HG03060 (cell line): ENCODE data around the gene BAD.
A peak's percentile ranks its signal among the peaks of the same experiment; 100 is the strongest.

Source experiments
- ATAC-seq: cut with Tn5 transposase; IDR thresholded peaks from one replicate; pipeline ENCODE4 v1.9.1; 2021; ENCODE audit warnings: low read depth, moderate number of reproducible peaks; ENCODE audit not compliant: unreplicated experiment

BAD gene

DNA sequence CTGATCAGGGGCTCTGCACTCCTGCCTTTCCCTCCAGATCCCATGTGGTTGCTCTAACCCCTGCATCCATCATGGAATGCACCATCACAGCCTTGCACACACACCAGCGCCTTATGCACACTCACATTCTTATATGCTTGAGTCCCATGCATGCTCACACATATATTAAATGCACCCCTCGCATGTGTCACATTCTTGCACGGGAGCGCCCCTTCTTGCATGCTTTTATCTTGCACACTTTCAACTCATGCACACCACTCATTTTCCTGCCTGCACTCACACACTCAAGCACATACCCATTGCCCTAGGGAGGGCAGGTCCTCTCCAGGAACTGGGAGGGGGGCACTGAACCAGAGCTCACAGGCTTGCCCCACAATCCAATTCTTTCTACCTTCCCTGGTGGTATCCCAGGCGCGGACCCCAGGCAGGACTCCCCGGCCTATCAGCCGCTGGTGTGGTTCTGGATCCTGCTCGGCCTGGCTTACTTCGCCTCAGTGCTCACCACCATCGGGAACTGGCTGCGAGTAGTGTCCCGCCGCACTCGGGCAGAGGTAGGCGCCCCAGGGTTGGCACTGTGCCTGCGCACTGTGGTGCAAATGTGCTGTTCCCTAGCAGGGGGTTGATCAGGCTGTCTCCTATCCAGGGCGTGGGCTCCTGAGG lies 13.4 kb upstream of the BAD start:
- no peak for ATAC-seq

DNA sequence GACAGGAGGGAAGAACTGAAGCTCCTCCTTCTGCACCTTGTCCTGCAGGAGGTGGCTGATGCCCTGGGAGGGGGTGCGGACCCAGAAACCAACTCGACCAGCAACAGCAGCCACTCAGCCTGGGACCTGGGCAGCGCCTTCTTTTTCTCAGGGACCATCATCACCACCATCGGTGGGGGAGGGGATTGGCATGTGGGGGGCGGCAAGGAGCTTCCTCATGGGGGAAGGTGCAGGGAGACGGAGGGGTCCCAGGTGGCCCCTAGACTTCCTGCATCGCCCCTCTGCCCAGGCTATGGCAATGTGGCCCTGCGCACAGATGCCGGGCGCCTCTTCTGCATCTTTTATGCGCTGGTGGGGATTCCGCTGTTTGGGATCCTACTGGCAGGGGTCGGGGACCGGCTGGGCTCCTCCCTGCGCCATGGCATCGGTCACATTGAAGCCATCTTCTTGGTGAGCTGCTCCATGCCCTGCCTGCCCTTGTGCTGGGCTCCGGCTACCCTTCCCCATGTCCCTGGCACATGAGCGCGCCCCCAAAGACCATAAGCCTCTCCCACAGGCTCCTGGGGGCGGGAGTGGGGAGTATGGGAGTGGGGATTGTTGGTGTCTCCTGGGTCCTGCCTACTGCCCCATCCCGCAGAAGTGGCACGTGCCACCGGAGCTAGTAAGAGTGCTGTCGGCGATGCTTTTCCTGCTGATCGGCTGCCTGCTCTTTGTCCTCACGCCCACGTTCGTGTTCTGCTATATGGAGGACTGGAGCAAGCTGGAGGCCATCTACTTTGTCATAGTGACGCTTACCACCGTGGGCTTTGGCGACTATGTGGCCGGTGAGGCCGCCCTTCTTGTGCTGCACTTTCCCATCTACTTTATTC lies 12.6 kb upstream of the BAD start:
- ATAC-seq, result no peak

DNA sequence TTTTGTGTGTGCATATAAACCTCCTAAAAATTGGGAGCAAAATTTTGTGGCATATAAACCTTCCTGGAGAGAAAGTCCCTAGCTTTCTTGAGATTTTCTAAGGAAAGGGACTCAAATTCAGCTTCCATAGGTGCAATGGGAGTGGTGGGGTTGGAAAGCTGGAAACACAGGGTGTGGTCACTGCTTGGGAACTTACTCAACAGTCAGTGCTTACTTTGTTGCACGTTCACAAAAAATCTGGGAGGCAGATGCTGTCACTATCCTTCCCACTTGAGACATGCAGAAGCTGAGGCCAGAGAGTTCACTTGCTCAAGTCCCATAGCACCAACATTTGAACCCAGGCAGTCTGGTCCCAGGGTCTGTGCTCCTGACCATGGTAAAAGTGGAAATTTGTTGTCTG lies 11.8 kb upstream of the BAD start:
- ATAC-seq, result no peak

DNA sequence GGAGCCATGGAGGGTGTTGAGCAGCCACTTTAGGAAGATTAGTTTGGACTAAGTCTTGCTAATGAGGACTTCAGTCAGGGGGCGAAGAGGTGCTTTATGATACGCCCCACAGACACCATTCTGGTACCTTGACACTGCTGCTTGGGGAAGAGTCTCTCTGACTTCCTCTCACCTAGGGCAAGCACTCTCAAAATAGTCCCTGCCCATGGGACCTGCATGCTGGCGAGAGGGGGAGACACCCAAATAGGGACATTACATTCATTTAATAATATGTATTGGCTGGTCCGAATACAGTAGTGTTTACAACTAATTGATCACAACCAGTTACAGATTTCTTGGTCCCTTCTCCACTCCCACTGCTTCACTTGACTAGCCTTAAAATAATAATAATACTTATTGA lies 11.3 kb upstream of the BAD start:
- no peak for ATAC-seq

DNA sequence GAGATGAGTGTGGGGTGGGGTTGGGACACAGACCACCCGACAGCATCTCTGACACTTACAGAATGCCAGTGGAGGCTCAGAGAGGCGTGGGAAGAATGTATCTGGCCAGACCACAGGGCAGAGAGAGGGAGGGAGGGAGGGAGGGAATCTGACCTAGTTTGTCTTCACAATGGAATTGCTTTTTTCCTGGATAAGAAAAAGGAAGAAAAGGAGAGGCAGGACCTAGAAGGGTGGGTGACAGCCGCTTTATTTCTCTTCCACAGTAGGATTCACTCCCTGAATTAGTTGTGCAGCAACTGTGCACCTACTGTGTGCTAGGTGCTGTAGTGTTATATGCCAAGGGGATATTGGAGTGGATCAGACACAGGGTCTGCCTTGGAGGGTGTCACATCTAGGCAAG lies 10.3 kb upstream of the BAD start:
- ATAC-seq, result no peak

DNA sequence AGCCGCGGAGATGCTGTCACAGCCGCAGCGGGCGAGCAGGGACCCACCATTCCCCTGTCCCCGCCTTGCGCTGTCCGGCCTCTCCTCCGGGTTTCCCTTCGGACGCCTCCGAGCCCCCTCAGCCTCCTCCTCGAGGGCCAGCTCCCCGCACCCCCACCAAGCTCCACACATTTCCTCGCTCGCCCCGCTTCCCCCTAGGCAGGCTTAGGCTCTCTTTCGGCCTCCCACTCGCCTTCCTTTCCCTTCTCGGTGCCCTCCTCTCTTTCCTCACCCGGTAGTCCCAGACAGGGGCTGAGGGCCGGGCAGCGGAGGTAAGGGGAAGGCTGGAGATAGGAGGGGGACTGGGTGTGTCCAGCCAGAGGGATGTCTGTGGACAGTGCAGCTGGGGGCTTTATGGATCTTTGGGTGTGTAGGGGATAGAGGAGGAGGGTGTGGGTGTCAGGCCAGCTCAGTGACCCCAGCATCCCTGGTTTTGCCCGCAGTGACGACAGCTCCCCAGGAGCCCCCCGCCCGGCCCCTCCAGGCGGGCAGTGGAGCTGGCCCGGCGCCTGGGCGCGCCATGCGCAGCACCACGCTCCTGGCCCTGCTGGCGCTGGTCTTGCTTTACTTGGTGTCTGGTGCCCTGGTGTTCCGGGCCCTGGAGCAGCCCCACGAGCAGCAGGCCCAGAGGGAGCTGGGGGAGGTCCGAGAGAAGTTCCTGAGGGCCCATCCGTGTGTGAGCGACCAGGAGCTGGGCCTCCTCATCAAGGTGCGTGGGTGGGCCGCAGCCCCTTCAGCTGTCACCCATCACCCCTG lies 8.2 kb upstream of the BAD start:
- no peak for ATAC-seq

DNA sequence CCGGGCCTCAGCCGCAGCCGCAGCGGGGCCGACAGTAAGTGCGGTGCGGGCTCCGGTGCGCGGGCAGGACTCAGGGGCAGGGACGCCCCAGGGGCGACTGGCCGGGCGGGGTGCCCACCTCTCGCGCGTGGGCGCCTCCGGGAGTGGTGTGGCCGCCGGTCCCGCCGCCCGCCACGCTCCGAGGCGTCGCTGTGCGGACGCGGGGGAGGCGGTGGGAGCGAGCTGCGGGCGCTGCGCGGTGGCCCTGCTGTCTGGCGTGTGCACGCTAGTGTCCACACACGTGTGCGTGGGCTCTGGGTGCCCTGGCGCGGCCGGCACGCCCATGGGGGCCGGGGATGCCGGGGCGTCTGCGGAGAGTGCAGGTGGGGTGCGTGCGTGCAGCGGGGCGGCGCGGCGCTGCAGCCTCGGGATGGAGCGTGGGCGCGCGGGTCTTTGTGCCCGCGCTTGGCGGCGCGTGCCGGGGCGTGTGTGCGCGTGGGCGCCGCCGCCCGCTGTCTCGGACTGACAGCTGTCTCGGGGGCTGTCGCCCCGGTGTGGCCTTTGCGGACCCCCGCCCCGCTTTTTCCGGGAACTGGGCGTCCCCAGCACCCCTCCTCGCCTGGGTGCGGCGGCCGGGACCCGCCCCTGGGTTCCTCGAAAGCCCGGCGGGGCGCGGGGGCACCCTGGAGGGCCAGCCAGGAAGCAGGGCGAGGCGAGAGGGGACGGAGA lies 7.4 kb upstream of the BAD start:
- ATAC-seq, result no peak

DNA sequence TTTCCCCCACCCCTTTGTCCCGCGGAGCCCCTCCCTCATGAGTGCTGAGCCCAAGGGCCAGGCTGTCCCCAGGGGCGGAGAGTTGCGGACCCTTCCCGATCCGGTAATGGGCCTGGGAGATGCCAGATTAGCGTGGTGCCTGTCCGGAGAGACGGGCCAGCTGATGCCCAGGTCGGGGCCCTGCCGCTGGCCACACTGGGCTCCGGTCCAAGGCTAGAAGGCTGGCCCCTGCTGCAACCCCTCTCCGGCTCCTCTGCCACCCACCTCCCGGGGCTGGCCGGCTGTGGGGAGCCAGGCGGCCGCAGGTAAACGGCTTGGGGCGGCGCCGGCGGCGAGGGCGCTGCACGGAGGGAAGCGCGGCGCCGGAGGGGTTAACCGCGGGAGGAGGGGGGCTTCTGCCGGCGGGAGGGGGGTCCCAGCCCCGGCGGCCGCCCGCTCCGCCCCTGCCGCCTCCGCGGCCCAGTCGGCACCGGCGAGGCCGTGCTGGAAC lies 6.8 kb upstream of the BAD start, which contains the start of gene KCNK4:
KCNK4 (plus strand) TSS at position 41 of the 490 bp plus-strand sequence. CDS start 1,717 bp downstream, outside the sequence.
- ATAC-seq, result no peak

DNA sequence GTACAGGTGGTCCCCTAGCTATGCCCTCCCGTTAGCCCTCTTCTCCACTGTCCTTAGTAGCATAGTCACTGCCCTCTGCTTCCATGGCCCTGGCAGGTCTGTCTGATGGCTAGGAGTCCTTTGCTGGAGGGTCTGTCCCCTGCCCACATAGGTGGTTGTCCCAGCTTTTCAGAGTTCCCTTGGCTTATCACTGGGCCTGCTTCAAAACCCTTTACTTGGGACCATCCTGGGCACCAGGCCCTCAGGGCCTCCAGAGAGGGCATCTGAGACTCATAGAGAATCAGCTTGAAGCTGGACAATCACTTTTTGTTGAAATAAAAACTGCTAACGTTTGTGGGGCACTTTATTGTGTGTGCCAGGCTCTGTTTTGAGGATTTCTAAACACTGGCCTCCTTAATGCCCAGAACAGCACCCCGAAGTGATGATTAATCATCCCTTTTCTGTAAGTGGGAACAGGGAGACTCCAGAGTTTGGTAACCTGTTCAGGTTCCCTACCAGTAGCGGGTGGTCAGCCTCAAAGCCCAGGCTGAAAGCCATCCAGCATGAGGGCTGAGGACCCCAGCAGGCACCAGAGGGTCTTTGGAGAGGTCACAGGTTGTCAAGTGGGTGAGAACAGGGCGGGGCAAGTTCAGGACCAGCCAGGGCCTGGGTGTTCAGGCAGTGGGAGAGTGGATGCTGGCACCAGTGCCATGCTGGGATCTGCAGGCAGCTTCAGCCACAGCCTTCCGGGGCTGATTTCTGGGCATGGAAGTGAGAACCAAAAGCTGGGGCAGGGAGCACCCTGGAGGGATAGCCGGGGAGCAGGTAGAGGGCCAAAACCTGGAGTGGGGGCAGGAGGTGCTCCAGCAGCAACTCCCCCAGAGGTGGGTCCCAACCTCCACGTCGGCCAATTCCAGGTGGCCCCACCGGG lies 6.1 kb upstream of the BAD start:
- no peak for ATAC-seq

DNA sequence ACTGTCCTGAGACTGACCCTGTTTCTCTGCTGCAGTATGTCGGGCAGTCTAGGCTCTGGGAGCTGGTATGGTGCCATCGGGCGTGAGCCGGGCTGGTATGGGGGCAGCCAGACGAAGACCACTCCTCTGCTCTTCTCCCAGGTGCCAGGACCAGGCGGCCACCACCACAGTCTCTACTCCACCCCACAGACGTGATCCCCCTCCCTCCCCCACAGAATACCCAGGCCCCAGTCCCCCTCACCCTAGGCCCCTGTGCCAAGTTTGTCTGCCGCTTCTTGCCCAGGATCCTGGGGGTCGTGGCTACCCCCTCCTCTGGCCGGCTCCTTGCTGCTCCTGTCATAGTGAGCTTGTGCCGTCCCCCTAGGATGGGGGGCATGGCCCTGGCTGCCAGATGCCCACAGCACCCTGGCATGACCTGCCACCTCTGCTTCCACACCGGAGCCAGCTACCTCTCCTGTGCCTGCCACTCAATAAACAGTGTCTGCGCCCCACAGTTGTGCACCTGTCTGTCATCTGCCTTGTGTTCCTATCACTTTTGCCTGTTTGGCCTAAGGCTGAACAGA lies 4.6 kb upstream of the BAD start:
- no peak for ATAC-seq

DNA sequence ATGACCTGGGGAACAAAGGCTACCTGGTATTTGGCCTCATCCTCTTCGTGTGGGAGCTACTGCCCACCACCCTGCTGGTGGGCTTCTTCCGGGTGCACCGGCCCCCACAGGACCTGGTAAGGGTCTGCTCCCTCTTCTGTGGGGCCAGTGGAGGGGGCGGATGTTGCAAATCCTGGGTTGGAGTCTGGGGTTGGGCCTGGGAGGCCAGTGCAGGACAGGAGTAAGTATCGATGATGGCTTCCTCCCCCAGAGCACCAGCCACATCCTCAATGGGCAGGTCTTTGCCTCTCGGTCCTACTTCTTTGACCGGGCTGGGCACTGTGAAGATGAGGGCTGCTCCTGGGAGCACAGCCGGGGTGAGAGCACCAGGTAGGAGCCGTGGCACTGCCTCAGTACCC lies 3.9 kb upstream of the BAD start:
- no peak for ATAC-seq

DNA sequence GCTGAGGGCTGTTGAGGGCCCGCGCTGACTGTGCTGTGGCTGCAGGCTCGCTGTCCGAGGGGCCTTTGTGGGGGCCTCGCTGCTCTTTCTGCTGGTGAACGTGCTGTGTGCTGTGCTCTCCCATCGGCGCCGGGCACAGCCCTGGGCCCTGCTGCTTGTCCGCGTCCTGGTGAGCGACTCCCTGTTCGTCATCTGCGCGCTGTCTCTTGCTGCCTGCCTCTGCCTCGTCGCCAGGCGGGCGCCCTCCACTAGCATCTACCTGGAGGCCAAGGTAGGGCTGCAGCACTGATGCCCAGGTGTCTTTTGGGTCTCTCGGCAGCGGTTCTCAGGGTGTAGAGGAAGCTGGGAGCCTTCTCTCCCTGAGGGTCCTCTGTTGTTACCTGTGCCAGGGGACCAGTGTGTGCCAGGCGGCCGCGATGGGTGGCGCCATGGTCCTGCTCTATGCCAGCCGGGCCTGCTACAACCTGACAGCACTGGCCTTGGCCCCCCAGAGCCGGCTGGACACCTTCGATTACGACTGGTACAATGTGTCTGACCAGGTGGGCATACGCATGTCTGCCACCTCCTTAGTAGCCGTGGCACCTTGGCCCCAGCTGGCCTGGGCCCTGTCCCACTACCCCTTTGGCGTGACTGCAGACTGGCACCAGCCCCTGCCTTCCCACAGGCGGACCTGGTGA lies 3.3 kb upstream of the BAD start:
- ATAC-seq, result no peak

DNA sequence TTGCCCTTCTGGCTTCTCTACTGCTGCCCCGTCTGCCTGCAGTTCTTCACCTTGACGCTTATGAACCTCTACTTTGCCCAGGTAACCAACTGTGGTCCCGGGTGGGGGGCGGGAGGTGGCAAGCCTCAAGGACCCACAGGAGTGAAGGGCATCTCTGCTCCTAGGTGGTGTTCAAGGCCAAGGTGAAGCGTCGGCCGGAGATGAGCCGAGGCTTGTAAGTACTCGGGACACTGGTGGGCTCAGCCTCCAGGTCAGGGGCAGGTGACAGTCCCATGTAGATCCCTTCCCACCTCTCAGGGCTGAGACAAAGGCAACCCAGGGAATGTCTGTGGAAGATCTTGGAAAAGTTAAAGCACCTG lies 2.3 kb upstream of the BAD start:
- no peak for ATAC-seq

DNA sequence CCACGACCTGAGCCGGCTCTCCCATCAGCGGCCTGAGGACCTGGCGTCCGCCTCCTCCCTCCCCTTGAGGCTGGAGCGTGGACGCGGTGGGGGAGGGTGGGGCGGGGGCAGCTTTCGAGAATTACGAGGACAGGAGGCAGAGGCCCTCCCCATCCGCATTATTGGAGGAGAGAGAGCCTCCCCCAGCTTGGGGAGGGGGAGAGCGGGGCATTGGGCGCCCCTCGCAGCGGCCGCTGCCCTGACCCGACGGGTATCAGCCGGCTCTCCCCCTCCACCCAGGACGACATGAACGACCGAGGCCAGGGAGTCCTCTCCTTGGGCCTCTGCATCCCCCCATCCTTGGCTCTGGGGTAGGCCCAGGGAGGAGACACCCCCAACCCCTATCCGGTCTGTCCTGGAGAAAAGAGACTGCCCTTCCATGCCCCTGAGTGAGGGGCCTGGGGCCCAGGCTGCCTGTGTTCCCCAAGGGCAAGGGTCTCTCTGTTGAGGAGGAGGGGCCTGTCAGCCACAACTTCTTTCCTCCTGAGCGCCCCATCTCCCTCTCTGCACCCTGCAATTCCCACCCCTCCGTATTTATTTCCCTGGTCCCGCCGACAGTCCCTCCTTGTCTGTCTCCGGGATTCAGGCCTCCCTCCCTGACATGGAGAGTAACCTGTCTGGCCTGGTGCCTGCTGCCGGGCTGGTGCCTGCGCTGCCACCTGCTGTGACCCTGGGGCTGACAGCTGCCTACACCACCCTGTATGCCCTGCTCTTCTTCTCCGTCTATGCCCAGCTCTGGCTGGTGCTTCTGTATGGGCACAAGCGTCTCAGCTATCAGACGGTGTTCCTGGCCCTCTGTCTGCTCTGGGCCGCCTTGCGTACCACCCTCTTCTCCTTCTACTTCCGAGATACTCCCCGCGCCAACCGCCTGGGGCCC lies 1.7 kb upstream of the BAD start:
- no peak for ATAC-seq

DNA sequence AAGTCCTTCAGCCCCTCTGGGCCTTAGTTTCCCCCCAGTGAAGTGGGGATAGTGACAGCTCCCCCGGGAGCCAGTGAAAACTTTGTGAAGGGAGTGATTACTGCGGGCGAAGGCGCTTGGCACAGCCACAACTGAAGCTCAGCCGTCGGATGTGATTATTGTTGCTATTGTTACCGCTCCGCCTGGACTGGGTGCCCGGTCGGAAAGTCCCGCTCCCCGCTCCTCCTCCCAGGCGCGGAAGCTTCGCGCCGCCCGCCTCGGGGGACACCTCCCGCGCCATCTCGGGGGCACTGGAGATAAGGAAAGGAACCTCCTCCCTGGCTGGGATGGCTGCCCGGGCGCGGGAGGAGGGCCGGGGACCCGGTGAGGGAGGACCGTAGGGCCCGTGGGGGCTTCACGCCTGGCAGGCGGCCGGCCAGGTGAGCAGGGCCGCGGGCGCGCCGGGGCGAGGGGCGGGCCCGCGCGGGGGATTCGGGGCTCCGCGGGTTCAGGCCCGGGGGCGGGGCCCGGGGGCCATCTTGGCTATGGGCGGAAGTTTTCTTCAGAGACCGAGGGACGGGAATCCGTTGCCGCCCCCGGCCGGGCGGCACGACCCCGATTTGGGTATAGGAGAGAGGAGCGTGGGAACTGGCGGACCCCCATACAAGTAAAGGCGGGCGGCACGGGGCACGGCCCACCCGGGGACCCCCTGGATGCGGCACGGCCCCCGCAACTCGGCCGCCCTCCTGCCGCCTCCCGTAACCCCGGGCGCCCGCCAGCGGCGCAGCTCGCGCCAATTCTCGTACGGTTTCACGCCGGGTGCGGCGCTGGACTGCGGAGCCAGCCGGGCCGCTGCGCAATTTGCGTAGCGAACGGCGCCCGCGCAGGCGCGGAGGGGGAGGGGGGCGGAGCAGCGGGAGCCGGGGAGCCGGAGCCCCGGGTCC lies 758 bp upstream of the BAD start, which contains the start of gene GPR137:
GPR137 (plus strand) TSS at position 887 of the 923 bp plus-strand sequence. CDS start 677 bp downstream, outside the sequence.
- peak; percentile 33 for ATAC-seq

DNA sequence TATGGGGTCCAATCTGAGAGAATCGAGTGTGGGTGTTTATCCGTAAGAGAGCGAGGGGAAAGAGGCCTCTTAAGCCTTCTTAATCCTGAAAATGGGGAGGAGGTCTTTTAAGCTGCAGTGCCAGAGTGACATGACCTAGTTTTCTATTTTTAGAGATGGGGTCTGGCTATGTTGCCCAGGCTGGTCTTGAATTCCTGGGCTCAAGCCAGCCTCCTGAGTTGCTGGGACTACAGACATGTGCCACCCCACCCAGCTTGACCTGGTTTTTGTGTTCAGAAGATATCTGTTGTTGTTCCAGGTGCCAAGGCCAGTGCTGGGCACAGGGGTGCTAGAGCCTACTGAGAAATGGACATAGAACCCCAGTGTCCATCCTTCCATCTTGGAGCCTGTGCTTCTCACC lies 1.4 kb downstream of the BAD start:
- ATAC-seq, result no peak
